ENCODE data around the gene HOXA11. TPM values are rescaled to one million over a fixed set of nuclear protein-coding genes. Genes with fewer than 3 reads are reported as not detected.

The HOXA11 gene
- total RNA-seq, 6 donors from 2014 or later = not detected

- peak in 1 of 2 donors; percentile 18 for DNase-seq
- H3K27me3 ChIP-seq = peaks cover 0 to 75% (median 39%) of the 10 kb centered on the region in 4 donors
Measured at GRCh38 chr7:27156916-27157701, 27.9 kb downstream of the HOXA11 start.

GRCh38 chr7:27156508-27156898, 28.5 kb downstream of the HOXA11 start, which contains the start of gene HOXA7:
HOXA7 (minus strand) TSS chr7:27156675; CDS start chr7:27156545, 130 bp downstream.
- Histone ChIP-seq H3K9me3 (no peaks in the 10 kb centered on the region), H3K36me3 (no peaks in the 10 kb centered on the region), H3K27ac (peak within 1 kb of the TSS; percentile 62 to 82 (median 72)), H3K27me3 (peaks cover 0 to 75% (median 44%) of the 10 kb centered on the region in 4 donors), H3K4me3 (peak within 1 kb of the TSS; percentile 44 to 59 (median 51)), H3K4me1 (peaks cover 36 to 58% (median 45%) of the 10 kb centered on the region in 4 donors)
- ATAC-seq (ENCODE audit: low FRiP score in 2 of 2) (peak in 1 of 2 donors; percentile 51), DNase-seq (peak; percentile 24 to 89)
- TF ChIP-seq, protein P1, sequence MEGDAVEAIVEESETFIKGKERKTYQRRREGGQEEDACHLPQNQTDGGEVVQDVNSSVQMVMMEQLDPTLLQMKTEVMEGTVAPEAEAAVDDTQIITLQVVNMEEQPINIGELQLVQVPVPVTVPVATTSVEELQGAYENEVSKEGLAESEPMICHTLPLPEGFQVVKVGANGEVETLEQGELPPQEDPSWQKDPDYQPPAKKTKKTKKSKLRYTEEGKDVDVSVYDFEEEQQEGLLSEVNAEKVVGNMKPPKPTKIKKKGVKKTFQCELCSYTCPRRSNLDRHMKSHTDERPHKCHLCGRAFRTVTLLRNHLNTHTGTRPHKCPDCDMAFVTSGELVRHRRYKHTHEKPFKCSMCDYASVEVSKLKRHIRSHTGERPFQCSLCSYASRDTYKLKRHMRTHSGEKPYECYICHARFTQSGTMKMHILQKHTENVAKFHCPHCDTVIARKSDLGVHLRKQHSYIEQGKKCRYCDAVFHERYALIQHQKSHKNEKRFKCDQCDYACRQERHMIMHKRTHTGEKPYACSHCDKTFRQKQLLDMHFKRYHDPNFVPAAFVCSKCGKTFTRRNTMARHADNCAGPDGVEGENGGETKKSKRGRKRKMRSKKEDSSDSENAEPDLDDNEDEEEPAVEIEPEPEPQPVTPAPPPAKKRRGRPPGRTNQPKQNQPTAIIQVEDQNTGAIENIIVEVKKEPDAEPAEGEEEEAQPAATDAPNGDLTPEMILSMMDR (IDR thresholded peaks at IDR 0.05) = no peak
- TF ChIP-seq EP300 (IDR thresholded peaks at IDR 0.05) = no peak
- no peak for TF ChIP-seq POLR2A (IDR thresholded peaks at IDR 0.05)
- peak in 1 of 2 donors; percentile 8 for TF ChIP-seq POLR2AphosphoS5 (IDR thresholded peaks at IDR 0.05)
- WGBS, 2 donors = 0 to 3% methylated on average over 11 to 20 of the region's 33 CpGs

More at GRCh38 chr7:27156916-27157701, 27.9 kb downstream of the HOXA11 start:
- Histone ChIP-seq H3K4me3 (peak overlapping the region; percentile 44 to 59 (median 51)), H3K27ac (peak overlapping the region in 2 of 4 donors; percentile 82), H3K9me3 (no peaks in the 10 kb centered on the region), H3K36me3 (no peaks in the 10 kb centered on the region), H3K4me1 (peaks cover 35 to 58% (median 46%) of the 10 kb centered on the region in 4 donors)
- no peak for ATAC-seq (ENCODE audit: low FRiP score in 2 of 2)
- WGBS, 2 donors = 15 to 19% methylated on average over 17 to 26 of the region's 30 CpGs
- TF ChIP-seq POLR2AphosphoS5 (IDR thresholded peaks at IDR 0.05) (no peak), POLR2A (IDR thresholded peaks at IDR 0.05) (no peak), EP300 (IDR thresholded peaks at IDR 0.05) (no peak)
- TF ChIP-seq, protein P1 (IDR thresholded peaks at IDR 0.05) = no peak

GRCh38 chr7:27155816-27156507, 29.1 kb downstream of the HOXA11 start:
- Histone ChIP-seq H3K27me3 (peaks cover 0 to 79% (median 46%) of the 10 kb centered on the region in 4 donors), H3K9me3 (no peaks in the 10 kb centered on the region), H3K36me3 (no peaks in the 10 kb centered on the region), H3K4me3 (peak overlapping the region; percentile 44 to 59 (median 51)), H3K4me1 (peaks cover 36 to 58% (median 47%) of the 10 kb centered on the region in 4 donors), H3K27ac (peak overlapping the region; percentile 62 to 82 (median 72))
- WGBS, 2 donors = 3 to 5% methylated on average over 6 to 58 of the region's 63 CpGs
- TF ChIP-seq EP300 (IDR thresholded peaks at IDR 0.05) = no peak
- TF ChIP-seq, protein P1 (IDR thresholded peaks at IDR 0.05) = no peak
- no peak for TF ChIP-seq POLR2AphosphoS5 (IDR thresholded peaks at IDR 0.05)
- no peak for TF ChIP-seq POLR2A (IDR thresholded peaks at IDR 0.05)
- DNase-seq (peak; percentile 19 to 87), ATAC-seq (ENCODE audit: low FRiP score in 2 of 2) (peak in 1 of 2 donors; percentile 31)

GRCh38 chr7:27154901-27155815, 29.9 kb downstream of the HOXA11 start:
- H3K9me3 ChIP-seq = no peaks in the 10 kb centered on the region
- TF ChIP-seq POLR2AphosphoS5 (IDR thresholded peaks at IDR 0.05) (no peak), POLR2A (IDR thresholded peaks at IDR 0.05) (no peak), EP300 (IDR thresholded peaks at IDR 0.05) (no peak)
- TF ChIP-seq, protein P1 (IDR thresholded peaks at IDR 0.05) = no peak
- peak overlapping the region in 3 of 4 donors; percentile 62 to 82 (median 82) for H3K27ac ChIP-seq
- peaks cover 0 to 82% (median 45%) of the 10 kb centered on the region in 4 donors for H3K27me3 ChIP-seq
- DNase-seq = peak; percentile 20 to 84
- H3K4me3 ChIP-seq = peak overlapping the region in 3 of 4 donors; percentile 44 to 59 (median 56)
- WGBS, 2 donors = 35 to 46% methylated on average over 46 to 48 of the region's 48 CpGs
- no peaks in the 10 kb centered on the region for H3K36me3 ChIP-seq
- H3K4me1 ChIP-seq = peaks cover 36 to 58% (median 46%) of the 10 kb centered on the region in 4 donors
- ATAC-seq (ENCODE audit: low FRiP score in 2 of 2) = no peak
